Measurements from ENCODE around the gene TBX4.
"Not testable (repeated sequence)": the region's sequence is repeated elsewhere in the genome, so short reads cannot be mapped to it uniquely, and the experiment has no call there.

The TBX4 gene

DNA sequence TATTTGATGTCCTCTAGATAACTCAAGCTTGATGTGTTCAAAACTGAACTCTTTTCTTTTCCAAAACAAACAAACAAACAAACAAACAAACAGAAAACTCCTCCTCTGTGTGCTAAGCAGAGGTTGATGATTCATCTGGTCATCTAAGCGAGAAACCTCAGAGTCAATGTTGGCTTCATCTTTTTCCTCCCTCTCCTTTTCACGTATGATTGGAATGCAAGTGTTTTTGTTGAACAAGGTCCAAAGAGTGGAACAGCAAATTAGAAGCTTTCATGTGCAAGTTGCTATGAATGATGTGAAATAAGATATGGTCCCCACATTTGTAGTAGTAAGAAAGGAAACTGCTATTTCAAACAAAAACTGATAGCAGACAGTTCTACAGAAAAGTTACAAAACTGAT lies 52.5 kb downstream of the TBX4 start:
- Histone ChIP-seq H3K36me3 (ENCODE audit: control insufficient read depth, insufficient read depth, low read length) (no peaks in the 10 kb centered on the region), H3K27me3 (replicated peaks; ENCODE audit: control insufficient read depth, insufficient read depth, low read length) (no peaks in the 10 kb centered on the region), H3K4me3 (replicated peaks; ENCODE audit: low read depth, low read length) (no peak overlapping the region)
- TF ChIP-seq CTCF (IDR thresholded peaks at IDR 0.05; ENCODE audit: insufficient read depth, low read length, poor library complexity, severe bottlenecking): no peak
- no peak for DNase-seq (ENCODE audit: extremely low read depth, insufficient read length)

- Histone ChIP-seq H3K36me3 (ENCODE audit: control insufficient read depth, insufficient read depth, low read length) (no peaks in the 10 kb centered on the region), H3K4me3 (replicated peaks; ENCODE audit: low read depth, low read length) (no peak overlapping the region), H3K27me3 (replicated peaks; ENCODE audit: control insufficient read depth, insufficient read depth, low read length) (no peaks in the 10 kb centered on the region)
- DNase-seq (ENCODE audit: extremely low read depth, insufficient read length): no peak
- no peak for TF ChIP-seq CTCF (IDR thresholded peaks at IDR 0.05; ENCODE audit: insufficient read depth, low read length, poor library complexity, severe bottlenecking)
These were observed 53.8 kb downstream of the TBX4 start for GRCh38 chr17:61505846-61506627.

DNA sequence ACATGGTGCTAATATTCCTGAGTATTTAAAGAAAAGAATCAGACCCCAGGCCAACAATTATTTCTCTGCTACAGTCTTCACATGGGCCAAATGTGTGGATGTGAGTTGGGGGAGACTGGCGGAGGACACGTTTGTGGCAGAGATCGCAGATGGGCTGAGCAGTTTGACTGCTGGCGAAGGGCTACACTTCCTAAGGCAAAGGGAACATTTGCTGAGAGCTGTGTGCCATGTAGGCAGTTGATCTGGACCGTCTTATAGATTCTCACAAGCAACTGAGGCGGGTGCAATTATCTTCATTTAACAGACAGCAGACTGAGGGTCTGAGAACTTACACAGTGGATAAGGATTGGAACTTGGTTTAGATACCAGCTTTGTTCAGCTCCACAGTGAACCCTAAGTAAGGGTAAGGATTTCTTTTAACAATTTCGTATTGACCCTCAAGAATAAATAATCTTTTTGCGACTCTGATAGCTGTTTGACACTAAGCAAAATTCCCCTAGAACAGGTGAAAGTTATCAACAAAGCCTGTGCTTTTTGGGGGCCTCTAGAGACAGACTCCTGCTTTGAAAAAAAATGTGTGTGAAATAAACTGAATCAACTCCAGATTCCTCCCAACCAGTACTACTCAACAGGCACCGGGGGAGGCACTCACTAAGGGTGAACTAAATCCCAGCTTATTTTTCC lies 55.3 kb downstream of the TBX4 start:
- H3K4me3 ChIP-seq (replicated peaks; ENCODE audit: low read depth, low read length): no peak overlapping the region
- no peak for DNase-seq (ENCODE audit: extremely low read depth, insufficient read length)
- H3K27me3 ChIP-seq (replicated peaks; ENCODE audit: control insufficient read depth, insufficient read depth, low read length): no peaks in the 10 kb centered on the region; the same call in 1 of the 2 replicates
- H3K36me3 ChIP-seq (ENCODE audit: control insufficient read depth, insufficient read depth, low read length): no peaks in the 10 kb centered on the region
- no peak for TF ChIP-seq CTCF (IDR thresholded peaks at IDR 0.05; ENCODE audit: insufficient read depth, low read length, poor library complexity, severe bottlenecking)

DNA sequence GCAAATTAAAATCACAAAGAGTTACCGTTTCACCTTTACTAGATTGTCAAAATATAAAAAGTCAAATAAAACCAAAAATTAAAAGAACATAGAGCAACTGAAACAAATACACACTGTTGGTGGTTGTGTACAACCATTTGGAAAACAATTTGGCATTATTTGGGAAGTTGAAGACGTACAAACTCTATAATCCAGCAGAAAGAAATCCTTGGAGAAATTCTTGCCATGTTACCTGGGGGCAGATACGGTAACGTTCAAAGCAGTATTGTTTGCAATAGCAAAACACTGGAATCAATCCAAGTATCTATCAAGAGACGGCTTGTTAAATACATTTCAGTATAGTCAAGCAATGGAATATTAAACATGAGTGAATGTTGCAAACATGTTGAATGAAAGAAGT lies 56.7 kb downstream of the TBX4 start:
- Histone ChIP-seq H3K36me3 (ENCODE audit: control insufficient read depth, insufficient read depth, low read length) (no peaks in the 10 kb centered on the region), H3K4me3 (replicated peaks; ENCODE audit: low read depth, low read length) (no peak overlapping the region), H3K27me3 (replicated peaks; ENCODE audit: control insufficient read depth, insufficient read depth, low read length) (no peaks in the 10 kb centered on the region; the same call in 1 of the 2 replicates)
- TF ChIP-seq CTCF (IDR thresholded peaks at IDR 0.05; ENCODE audit: insufficient read depth, low read length, poor library complexity, severe bottlenecking): no peak
- no peak for DNase-seq (ENCODE audit: extremely low read depth, insufficient read length)

DNA sequence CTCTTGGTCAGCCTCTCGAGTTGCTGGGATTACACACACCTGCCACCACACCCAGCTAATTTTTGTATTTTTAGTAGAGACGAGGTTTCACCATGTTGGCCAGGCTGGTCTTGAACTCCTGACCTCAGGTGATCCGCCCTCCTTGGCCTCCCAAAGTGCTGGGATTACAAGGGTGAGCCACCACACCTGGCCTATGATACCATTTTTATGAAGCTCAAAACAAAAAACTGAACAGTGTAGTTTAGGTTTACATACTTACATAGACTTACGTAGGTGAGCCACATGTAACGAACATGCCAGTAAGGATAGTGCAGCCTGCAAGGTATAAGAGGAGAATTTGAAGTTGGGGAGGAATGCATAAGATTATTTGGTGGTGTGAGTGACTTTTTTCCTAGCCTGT lies 57.2 kb downstream of the TBX4 start:
- H3K36me3 ChIP-seq (ENCODE audit: control insufficient read depth, insufficient read depth, low read length); DNase-seq (ENCODE audit: extremely low read depth, insufficient read length); H3K27me3 ChIP-seq (replicated peaks; ENCODE audit: control insufficient read depth, insufficient read depth, low read length); H3K4me3 ChIP-seq (replicated peaks; ENCODE audit: low read depth, low read length): not testable (repeated sequence)

DNA sequence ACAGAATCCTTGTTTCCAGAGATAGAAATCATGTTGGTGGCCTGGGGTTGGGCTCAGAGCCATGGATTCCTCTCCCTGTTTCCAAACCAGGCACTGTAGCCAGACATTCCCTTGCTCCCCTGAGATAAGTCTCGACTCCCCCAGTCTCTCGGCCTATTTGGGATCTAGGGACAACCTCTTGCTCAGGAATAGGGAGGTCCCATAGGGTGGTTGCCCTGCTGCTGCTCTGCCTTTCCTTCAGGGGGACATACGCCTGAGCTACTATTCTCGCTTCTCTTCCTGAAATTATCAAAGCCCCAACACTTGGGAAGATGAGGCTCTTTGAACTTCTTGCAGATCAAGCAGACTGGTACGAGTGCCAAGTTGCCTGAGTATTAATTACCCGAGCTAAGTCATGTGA lies 58.0 kb downstream of the TBX4 start:
- DNase-seq (ENCODE audit: extremely low read depth, insufficient read length): no peak
- no peaks in the 10 kb centered on the region for H3K36me3 ChIP-seq (ENCODE audit: control insufficient read depth, insufficient read depth, low read length)
- H3K4me3 ChIP-seq (replicated peaks; ENCODE audit: low read depth, low read length): no peak overlapping the region
- no peak for TF ChIP-seq CTCF (IDR thresholded peaks at IDR 0.05; ENCODE audit: insufficient read depth, low read length, poor library complexity, severe bottlenecking)
- no peaks in the 10 kb centered on the region; the same call in 1 of the 2 replicates for H3K27me3 ChIP-seq (replicated peaks; ENCODE audit: control insufficient read depth, insufficient read depth, low read length)

All from GM06990 (cell line).